ENCODE measurements around the gene PNMA1.
A peak's percentile ranks its signal among the peaks of the same experiment; 100 is the strongest.

PNMA1 gene

GRCh38 chr14:73750531-73750901 lies 36.3 kb upstream of the PNMA1 start:
- DNase-seq (ENCODE audit: low spot score), result no peak

DNA sequence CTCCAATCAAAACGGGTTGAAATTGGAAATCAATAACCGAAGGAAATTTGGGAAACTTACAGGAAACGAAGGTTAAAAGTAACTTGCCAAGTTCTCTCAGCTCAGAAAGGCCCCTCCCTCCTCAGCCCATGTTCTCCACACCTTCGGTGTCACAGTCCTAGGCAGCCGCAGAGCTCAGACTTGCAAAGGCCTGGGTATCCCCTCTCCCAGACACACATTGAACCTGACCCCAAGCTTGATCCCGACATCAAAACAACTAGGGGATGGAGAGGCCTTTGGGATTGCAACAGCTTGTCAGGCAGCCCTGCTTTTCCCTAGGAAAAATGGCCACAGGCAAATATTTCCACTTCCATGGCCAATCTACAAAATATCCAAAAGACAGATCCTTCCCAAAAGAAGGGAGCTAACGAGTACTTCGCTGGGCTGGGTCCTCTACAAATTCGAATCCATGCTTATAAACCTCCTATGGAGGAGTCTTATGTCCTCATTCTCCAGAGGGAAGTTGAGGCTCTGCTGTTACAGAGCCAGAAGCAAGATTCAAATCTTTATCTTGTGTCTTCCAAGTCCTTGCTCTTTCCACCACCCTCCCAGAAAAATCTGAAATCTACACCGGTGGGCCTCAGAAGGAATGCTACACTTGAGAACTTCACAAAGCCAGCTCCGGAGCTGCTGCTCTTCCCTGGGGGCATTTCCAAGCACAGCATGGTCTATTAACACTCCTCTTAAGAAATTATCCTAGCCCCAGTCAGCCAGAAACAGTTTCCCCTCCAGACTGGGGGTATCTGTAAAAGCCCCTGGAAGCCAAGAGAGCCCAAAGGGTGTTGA lies 35.7 kb upstream of the PNMA1 start:
- no peak for DNase-seq (ENCODE audit: low spot score)

DNA sequence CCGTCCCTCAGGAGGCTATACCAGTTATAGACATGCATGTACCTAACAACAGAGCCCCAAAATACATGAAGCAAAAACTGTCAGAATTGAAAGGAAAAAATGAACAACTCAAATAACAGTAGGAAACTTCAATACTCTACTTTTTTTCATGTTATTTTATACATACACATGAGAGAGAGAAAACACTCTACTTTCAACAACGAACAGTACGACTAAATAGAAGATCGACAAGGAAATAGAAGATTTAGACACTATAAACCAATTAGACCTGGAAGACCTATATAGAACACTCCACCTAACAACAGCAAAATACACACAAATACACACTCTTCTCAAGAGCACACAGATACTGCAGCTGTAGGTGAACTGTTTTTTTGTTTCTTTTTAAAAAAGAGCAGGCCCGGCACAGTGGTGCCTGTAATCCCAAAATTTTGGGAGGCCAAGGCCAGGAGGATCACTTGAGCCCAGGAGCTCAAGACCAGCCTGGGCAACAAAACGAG lies 34.7 kb upstream of the PNMA1 start:
- no peak for DNase-seq (ENCODE audit: low spot score)

- DNase-seq (ENCODE audit: low spot score), result no peak
These were observed 33.4 kb upstream of the PNMA1 start for GRCh38 chr14:73747379-73748211.

- no peak for DNase-seq (ENCODE audit: low spot score)
These were observed 32.6 kb upstream of the PNMA1 start for GRCh38 chr14:73746520-73747378.

DNA sequence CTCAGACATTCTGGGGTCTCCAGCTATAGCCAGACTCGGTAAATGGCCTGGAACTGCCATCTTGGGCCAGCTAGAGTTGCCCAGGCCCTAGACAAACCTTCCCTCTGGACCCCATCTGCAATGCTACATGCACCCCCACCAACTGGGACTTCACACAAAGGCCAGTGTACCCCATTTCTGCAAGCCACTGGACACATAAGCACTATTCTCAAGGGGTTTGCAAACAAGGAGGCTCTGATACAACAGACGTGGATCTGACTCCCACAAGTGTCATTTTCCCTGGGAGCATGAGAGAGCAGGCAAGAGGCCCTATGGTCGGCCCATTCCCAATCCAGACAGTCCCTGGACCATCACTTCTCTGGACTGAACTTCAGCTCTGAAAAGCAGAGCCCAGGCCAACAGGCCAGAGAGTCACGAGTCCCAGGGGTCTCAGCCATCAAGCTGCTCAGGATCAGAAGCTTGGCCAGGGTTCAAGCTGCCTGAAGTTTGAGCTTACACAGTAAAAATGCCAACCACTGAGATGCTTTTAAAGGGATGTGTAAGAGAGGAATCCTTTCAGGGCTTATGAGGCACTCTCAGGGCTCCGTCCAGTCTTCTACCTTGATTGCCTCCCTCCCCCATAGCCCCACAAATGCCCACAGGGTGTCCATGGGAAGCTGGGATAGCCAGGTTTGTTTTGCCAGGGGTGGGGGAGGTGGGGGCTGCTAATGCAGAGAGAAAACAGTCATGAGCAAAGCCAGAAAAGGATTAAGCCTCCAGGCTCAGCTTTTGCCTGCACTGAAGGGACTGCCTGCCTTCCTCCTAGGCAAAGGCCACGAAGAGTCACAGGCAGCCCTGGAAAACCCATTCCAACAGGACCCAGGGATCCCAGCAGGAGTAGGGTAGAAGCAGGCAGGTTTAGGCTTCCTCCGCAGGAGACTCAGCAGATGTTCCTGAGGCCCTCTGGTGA lies 31.7 kb upstream of the PNMA1 start:
- no peak for DNase-seq (ENCODE audit: low spot score)

GRCh38 chr14:73744874-73745529 lies 30.8 kb upstream of the PNMA1 start:
- no peak for DNase-seq (ENCODE audit: low spot score)

- no peak for DNase-seq (ENCODE audit: low spot score)
These were observed 30.1 kb upstream of the PNMA1 start for GRCh38 chr14:73744175-73744867.

- DNase-seq (ENCODE audit: low spot score), result no peak
These were observed 29.3 kb upstream of the PNMA1 start for GRCh38 chr14:73743431-73743931.

GRCh38 chr14:73742520-73743238 lies 28.5 kb upstream of the PNMA1 start:
- DNase-seq (ENCODE audit: low spot score), result no peak

- no peak for DNase-seq (ENCODE audit: low spot score)
These were observed 27.8 kb upstream of the PNMA1 start for GRCh38 chr14:73741876-73742519.

GRCh38 chr14:73741386-73741875 lies 27.2 kb upstream of the PNMA1 start:
- DNase-seq (ENCODE audit: low spot score), result peak; percentile 73

GRCh38 chr14:73740618-73741326 lies 26.6 kb upstream of the PNMA1 start:
- DNase-seq (ENCODE audit: low spot score), result peak; percentile 64

DNA sequence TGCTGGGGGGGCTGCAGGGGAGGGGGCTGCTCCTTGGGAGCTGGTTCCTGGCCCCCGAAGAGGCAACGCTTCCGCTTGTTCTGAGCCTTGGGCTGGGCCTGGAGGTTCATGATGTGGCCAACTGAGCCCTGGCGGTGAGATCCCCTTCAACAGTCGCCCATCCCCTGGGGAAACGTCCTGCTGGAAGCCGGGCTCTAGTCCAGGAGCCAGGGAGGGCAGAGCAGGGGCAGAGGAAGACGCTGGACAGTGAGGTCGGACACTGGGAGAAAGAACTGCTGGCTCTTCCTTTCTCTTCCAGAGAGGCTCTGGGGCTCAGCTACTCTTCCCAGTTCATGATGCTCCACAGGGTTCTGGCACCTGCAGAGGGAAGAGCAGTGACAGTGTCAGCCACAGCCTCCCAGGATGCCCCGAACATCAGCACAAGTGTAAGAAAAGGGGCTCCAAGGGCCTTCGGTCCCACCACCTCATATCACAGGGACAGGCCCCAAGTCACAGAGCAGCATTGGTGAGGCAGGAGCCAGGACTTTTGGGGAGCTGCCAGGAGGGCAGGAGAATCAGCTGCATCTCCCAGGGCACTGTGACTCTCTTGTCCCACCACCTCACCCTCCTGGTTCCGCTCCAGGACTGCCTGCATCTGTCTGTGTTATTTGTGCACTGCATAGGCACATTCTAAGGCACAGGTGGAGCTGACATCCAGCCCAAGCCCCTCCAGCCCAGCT lies 25.9 kb upstream of the PNMA1 start:
- DNase-seq (ENCODE audit: low spot score), result no peak

DNA sequence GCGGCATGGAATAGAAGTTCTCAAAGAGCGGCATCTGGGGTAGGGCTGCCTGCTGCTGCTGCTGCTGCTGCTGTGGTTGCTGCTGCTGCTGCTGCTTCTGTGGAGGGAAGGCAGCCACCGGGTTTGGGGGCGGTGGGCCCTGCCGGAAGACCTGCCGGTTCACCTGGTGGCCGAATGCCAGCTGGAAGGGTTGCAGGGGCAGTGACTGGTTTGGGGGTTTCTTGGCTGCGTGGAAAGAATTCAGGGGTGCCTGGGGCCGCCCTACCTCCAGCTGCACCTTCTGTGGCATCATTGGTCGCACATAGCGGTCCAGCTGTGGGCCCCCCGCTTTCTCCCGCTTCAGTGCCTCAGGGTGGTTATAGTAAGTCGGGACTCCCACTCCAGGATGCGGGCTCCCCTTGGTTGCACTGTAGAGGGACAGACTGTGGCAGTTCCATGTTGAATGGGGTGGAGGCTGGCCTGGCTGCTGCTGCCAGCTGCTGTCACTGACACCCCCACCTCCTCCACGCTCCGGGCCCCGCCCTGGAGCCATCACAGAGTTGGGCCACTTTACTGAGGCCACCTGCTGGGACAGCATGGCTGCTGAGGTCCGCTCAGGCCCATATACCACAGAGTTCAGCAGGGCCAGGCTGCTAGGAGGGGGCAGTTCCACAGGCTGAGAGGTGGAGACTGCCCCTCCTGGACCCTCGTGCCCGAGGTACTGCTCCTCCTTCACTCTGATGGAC lies 25.2 kb upstream of the PNMA1 start:
- DNase-seq (ENCODE audit: low spot score), result no peak

DNA sequence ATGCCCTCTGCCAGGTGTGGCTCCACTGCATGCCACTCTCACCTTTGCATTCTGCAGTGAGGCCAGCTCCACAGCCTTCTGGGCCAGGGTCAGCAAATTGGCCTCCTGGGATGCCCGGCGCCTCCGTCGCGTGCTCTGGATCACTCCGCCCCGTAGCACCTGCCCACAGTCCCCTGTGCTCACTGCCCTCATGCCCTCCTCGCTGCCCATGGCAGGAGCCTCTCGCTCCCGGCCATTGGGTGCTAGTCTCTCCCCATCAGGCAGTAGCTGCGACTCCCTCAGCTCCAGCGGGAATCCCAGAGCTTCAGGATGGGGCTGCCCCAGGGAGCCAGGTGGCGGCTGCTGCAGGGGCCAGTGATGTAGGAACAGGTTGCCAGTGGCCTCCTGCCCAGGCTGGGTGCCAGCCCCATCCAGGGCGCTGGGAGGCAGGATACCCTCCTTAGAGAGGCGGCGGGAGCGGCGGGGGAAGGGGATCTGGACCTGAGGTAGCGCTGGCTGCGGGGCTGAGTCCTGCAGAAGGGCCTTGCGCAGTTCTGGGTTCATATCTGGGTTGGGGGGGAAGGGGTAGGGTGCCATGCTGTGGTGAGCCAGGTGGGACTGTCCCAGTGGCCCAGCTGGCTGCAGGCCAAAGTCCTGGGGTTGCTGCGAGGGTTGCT lies 24.5 kb upstream of the PNMA1 start:
- no peak for DNase-seq (ENCODE audit: low spot score)

Measured in AG08396 (cell line).